Measurements from ENCODE around the gene MTG1.
"Not testable (repeated sequence)": the region's sequence is repeated elsewhere in the genome, so short reads cannot be mapped to it uniquely, and the experiment has no call there.

Gene MTG1

DNA sequence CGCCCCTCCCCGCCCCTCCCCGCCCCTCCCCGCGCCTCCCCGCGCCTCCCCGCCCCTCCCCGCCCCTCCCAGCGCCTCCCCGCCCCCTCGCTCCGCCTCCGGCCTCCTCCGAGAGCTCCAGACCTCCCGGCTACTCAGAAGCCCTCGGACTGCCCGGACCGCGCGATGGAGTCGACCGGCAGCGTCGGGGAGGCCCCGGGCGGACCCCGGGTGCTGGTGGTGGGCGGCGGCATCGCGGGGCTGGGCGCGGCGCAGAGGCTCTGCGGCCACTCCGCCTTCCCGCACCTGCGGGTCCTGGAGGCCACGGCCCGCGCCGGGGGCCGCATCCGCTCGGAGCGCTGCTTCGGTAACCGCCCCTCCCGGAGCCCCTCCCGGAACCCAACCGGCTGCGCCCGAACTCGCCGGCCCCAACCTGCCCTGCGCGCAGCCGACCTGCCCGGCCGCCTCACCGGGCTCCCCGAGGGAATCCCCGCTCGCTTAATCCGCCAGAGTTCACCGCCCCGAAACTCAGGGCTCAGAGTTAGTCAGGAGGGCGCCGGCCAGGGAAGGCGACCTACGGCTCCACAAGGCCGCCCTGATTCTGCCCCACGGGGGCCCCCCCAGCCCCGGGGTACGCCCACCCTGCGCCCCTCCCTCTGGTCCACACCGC is 14.7 kb upstream of the MTG1 start, which contains the start of gene PAOX:
PAOX (plus strand) TSS at position 111 of the 649 bp plus-strand sequence; CDS start at position 166, 55 bp downstream.
- TF ChIP-seq, protein P1, sequence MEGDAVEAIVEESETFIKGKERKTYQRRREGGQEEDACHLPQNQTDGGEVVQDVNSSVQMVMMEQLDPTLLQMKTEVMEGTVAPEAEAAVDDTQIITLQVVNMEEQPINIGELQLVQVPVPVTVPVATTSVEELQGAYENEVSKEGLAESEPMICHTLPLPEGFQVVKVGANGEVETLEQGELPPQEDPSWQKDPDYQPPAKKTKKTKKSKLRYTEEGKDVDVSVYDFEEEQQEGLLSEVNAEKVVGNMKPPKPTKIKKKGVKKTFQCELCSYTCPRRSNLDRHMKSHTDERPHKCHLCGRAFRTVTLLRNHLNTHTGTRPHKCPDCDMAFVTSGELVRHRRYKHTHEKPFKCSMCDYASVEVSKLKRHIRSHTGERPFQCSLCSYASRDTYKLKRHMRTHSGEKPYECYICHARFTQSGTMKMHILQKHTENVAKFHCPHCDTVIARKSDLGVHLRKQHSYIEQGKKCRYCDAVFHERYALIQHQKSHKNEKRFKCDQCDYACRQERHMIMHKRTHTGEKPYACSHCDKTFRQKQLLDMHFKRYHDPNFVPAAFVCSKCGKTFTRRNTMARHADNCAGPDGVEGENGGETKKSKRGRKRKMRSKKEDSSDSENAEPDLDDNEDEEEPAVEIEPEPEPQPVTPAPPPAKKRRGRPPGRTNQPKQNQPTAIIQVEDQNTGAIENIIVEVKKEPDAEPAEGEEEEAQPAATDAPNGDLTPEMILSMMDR (IDR thresholded peaks at IDR 0.05; ENCODE audit: low read depth, low read length, missing control alignments): no peak
- H3K4me3 ChIP-seq (ENCODE audit: low read depth, low read length): peak within 1 kb of the TSS; percentile 66
- DNase-seq (ENCODE audit: low read depth): no peak
- in situ Hi-C loops (cut with HindIII; ENCODE audit: low sequenced_read_pairs): no loop called here

DNA sequence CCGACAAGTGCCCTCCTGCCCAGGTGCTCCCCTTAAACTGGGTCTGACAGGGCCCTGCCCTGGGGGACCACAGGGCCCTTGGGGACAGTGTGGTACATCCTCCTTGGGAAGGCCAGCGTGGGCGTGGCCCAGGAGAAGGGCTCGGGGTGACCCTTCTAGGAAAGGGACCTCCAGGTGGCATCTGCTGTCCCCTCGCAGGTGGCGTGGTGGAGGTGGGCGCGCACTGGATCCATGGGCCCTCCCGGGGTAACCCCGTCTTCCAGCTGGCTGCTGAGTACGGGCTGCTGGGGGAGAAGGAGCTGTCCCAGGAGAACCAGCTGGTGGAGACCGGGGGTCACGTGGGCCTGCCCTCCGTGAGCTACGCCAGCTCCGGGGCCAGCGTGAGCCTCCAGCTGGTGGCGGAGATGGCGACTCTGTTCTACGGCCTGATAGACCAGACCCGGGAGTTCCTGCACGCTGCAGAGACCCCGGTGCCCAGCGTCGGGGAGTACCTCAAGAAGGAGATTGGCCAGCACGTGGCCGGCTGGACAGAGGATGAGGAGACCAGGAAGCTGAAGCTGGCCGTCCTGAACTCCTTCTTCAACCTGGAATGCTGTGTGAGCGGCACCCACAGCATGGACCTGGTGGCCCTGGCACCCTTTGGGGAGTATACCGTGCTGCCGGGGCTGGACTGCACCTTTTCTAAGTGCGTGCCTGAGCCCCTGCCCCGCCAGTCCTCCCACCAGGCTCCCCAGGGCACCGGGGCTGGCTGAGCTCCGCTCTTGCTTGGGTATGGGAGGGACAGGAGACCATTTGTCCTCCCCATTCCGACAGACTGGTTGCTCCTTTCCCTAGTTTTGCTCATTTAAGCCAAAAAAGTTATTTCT is 13.9 kb upstream of the MTG1 start:
- TF ChIP-seq, protein P1 (IDR thresholded peaks at IDR 0.05; ENCODE audit: low read depth, low read length, missing control alignments): no peak
- H3K4me3 ChIP-seq (ENCODE audit: low read depth, low read length): peak overlapping the region; percentile 56
- no peak for DNase-seq (ENCODE audit: low read depth)
- in situ Hi-C loops (cut with HindIII; ENCODE audit: low sequenced_read_pairs): no loop called here

- in situ Hi-C loops (cut with HindIII; ENCODE audit: low sequenced_read_pairs): no loop called here
- TF ChIP-seq, protein P1 (IDR thresholded peaks at IDR 0.05; ENCODE audit: low read depth, low read length, missing control alignments): no peak
- no peak for DNase-seq (ENCODE audit: low read depth)
Observed at GRCh38 chr10:133381036-133381435, 12.9 kb upstream of the MTG1 start.

DNA sequence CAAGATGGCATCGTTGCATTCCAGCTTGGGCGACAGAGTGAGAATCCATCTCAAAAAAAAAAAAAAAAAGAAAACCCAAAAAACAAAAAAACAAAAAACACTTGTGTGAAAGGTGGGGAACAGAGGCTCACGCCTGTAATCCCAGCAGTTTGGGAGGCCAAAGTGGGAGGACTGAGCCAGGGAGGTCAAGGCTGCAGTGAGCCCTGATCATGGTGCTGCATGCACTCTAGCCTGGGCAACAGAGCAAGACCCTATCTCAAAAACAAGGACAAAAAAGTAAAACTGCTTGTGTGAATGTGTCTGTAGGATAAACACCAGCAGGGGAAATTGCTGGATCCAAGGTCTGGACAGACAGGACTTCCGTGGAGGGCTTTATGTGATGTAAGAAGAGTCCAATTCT is 10.4 kb upstream of the MTG1 start:
- no peak overlapping the region for H3K4me3 ChIP-seq (ENCODE audit: low read depth, low read length)
- in situ Hi-C loops (cut with HindIII; ENCODE audit: low sequenced_read_pairs): no loop called here
- TF ChIP-seq, protein P1 (IDR thresholded peaks at IDR 0.05; ENCODE audit: low read depth, low read length, missing control alignments): no peak
- DNase-seq (ENCODE audit: low read depth): no peak

More at GRCh38 chr10:133381036-133381435, 12.9 kb upstream of the MTG1 start:
- H3K4me3 ChIP-seq (ENCODE audit: low read depth, low read length): no peak overlapping the region

DNA sequence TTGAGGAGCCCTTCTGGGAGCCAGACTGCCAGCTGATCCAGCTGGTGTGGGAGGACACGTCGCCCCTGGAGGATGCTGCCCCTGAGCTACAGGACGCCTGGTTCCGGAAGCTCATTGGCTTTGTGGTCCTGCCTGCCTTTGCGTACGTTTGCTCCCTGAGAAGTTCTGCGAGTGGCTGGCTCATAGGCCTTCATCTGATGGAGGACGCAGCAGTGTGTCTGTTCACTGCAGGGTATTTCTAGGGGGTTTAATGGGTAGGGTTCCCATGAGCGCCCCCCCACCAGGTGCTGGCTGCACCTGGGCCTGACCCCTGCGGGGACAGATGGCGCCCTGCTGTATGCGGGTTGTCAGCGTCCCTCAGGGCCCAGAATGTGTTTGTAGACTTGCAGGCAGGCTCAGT is 9.9 kb upstream of the MTG1 start:
- TF ChIP-seq, protein P1 (IDR thresholded peaks at IDR 0.05; ENCODE audit: low read depth, low read length, missing control alignments): no peak
- no peak overlapping the region for H3K4me3 ChIP-seq (ENCODE audit: low read depth, low read length)
- no peak for DNase-seq (ENCODE audit: low read depth)
- in situ Hi-C loops (cut with HindIII; ENCODE audit: low sequenced_read_pairs): no loop called here

GRCh38 chr10:133385214-133385613 is 8.7 kb upstream of the MTG1 start:
- DNase-seq (ENCODE audit: low read depth): no peak
- in situ Hi-C loops (cut with HindIII; ENCODE audit: low sequenced_read_pairs): no loop called here
- TF ChIP-seq, protein P1 (IDR thresholded peaks at IDR 0.05; ENCODE audit: low read depth, low read length, missing control alignments): no peak
- H3K4me3 ChIP-seq (ENCODE audit: low read depth, low read length): no peak overlapping the region

GRCh38 chr10:133386951-133387350 is 7.0 kb upstream of the MTG1 start:
- in situ Hi-C loops (cut with HindIII; ENCODE audit: low sequenced_read_pairs); DNase-seq (ENCODE audit: low read depth); H3K4me3 ChIP-seq (ENCODE audit: low read depth, low read length): not testable (repeated sequence)
